Measurements from ENCODE around the gene SNX4. TPM values are rescaled to one million over a fixed set of nuclear protein-coding genes. Genes with fewer than 3 reads are reported as not detected.

The SNX4 gene
- total RNA-seq, 1 experiment from 2014 or later = 43.6 TPM

DNA sequence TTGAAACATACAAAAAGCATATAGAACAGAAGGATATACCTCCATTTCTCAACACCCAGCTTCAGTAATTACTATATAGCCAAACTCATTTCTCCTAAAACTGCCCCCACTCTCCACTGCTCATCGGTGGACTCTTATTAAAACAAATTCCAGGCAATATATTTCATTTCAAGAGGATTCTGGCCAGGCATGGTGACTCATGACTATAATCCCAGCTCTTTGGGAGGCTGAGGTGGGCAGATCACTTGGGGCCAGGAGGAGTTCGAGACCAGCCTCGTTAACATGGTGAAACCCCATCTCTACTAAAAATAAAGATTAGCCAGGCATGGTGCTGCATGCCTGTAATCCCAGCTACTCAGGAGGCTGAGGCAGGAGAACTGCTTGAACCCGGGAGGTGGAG, 40.9 kb downstream of the SNX4 start:
- Histone ChIP-seq H3K27me3 (replicated peaks; ENCODE audit: insufficient read depth, low read depth, low read length, poor library complexity) (no peaks in the 10 kb centered on the region), H3K27ac (ENCODE audit: low read depth, low read length, poor library complexity, severe bottlenecking) (no peak overlapping the region), H3K9me3 (ENCODE audit: low read depth, low read length, poor library complexity, severe bottlenecking) (no peaks in the 10 kb centered on the region), H3K4me1 (ENCODE audit: insufficient read depth, low read length, poor library complexity, severe bottlenecking) (no peaks in the 10 kb centered on the region), H3K36me3 (ENCODE audit: insufficient read depth, low read length, poor library complexity, severe bottlenecking) (peaks cover 19% of the 10 kb centered on the region), H3K4me3 (ENCODE audit: low read depth, low read length, poor library complexity, severe bottlenecking) (no peak overlapping the region)
- CTCF ChIA-PET = no interaction called here
- TF ChIP-seq, protein P1, sequence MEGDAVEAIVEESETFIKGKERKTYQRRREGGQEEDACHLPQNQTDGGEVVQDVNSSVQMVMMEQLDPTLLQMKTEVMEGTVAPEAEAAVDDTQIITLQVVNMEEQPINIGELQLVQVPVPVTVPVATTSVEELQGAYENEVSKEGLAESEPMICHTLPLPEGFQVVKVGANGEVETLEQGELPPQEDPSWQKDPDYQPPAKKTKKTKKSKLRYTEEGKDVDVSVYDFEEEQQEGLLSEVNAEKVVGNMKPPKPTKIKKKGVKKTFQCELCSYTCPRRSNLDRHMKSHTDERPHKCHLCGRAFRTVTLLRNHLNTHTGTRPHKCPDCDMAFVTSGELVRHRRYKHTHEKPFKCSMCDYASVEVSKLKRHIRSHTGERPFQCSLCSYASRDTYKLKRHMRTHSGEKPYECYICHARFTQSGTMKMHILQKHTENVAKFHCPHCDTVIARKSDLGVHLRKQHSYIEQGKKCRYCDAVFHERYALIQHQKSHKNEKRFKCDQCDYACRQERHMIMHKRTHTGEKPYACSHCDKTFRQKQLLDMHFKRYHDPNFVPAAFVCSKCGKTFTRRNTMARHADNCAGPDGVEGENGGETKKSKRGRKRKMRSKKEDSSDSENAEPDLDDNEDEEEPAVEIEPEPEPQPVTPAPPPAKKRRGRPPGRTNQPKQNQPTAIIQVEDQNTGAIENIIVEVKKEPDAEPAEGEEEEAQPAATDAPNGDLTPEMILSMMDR (conservative IDR thresholded peaks at IDR 0.05; ENCODE audit: low read depth, low read length) = no peak
- TF ChIP-seq EZH2 (IDR thresholded peaks at IDR 0.05; ENCODE audit: borderline replicate concordance, low read depth, low read length, poor library complexity, severe bottlenecking) = no peak
- intact Hi-C loops (cut with micrococcal nuclease; ENCODE audit: unreplicated experiment) = no loop called here
- POLR2A ChIA-PET (ENCODE audit: low non-redundant PET) = no interaction called here
- no peak for DNase-seq (ENCODE audit: low spot score)
- no TSS peak for BruUV-seq (replicated peaks)

DNA sequence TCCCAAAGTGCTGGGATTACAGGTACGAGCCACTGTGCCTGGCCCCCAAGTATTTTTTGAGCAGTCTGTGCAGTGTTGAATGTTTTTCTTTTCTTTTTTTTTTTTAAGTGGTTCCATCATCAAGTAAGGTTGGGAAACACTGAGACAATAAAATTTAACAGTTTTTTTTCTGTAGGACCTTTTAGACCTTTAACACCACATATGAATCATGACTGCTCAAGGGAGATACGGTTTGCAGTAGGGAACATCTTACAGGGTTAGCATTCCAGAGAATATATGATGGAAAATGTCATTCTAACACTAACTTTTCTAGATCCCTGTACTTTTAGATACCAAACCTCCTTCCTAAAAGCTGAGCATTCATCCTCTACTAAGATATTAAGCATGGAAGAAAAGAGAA, 41.7 kb downstream of the SNX4 start:
- peaks cover 21% of the 10 kb centered on the region for H3K36me3 ChIP-seq (ENCODE audit: insufficient read depth, low read length, poor library complexity, severe bottlenecking)
- intact Hi-C loops (cut with micrococcal nuclease; ENCODE audit: unreplicated experiment) = no loop called here
- no peak overlapping the region for H3K27ac ChIP-seq (ENCODE audit: low read depth, low read length, poor library complexity, severe bottlenecking)
- TF ChIP-seq EZH2 (IDR thresholded peaks at IDR 0.05; ENCODE audit: borderline replicate concordance, low read depth, low read length, poor library complexity, severe bottlenecking) = no peak
- TF ChIP-seq, protein P1 (conservative IDR thresholded peaks at IDR 0.05; ENCODE audit: low read depth, low read length) = no peak
- DNase-seq (ENCODE audit: low spot score) = no peak
- H3K9me3 ChIP-seq (ENCODE audit: low read depth, low read length, poor library complexity, severe bottlenecking) = no peaks in the 10 kb centered on the region
- POLR2A ChIA-PET (ENCODE audit: low non-redundant PET) = no interaction called here
- no peaks in the 10 kb centered on the region for H3K4me1 ChIP-seq (ENCODE audit: insufficient read depth, low read length, poor library complexity, severe bottlenecking)
- CTCF ChIA-PET = no interaction called here
- H3K4me3 ChIP-seq (ENCODE audit: low read depth, low read length, poor library complexity, severe bottlenecking) = no peak overlapping the region
- H3K27me3 ChIP-seq (replicated peaks; ENCODE audit: insufficient read depth, low read depth, low read length, poor library complexity) = no peaks in the 10 kb centered on the region
- no TSS peak for BruUV-seq (replicated peaks)

DNA sequence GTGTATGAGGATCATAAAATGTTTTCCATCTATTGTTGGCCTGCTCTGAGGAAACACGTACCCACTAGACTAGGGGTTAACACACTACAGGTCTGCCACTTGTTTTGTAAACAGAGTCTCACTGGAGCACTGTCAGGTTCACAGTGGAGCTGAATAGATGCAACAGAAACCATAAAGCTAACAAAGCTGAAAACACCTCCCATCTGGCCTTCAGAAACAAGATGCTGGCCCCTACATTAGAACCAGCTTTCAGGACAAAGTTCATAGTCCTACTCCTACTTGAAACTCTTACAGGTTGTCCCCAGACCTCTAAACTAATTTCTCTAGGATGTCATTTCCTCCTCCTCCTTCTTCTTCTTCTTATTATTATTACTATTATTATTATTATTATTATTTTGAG, 42.3 kb downstream of the SNX4 start:
- H3K36me3 ChIP-seq (ENCODE audit: insufficient read depth, low read length, poor library complexity, severe bottlenecking) = peaks cover 21% of the 10 kb centered on the region
- H3K9me3 ChIP-seq (ENCODE audit: low read depth, low read length, poor library complexity, severe bottlenecking) = no peaks in the 10 kb centered on the region
- no peak for TF ChIP-seq EZH2 (IDR thresholded peaks at IDR 0.05; ENCODE audit: borderline replicate concordance, low read depth, low read length, poor library complexity, severe bottlenecking)
- TF ChIP-seq, protein P1 (conservative IDR thresholded peaks at IDR 0.05; ENCODE audit: low read depth, low read length) = no peak
- intact Hi-C loops (cut with micrococcal nuclease; ENCODE audit: unreplicated experiment) = no loop called here
- H3K27me3 ChIP-seq (replicated peaks; ENCODE audit: insufficient read depth, low read depth, low read length, poor library complexity) = no peaks in the 10 kb centered on the region
- H3K27ac ChIP-seq (ENCODE audit: low read depth, low read length, poor library complexity, severe bottlenecking) = no peak overlapping the region
- POLR2A ChIA-PET (ENCODE audit: low non-redundant PET) = no interaction called here
- CTCF ChIA-PET = no interaction called here
- no TSS peak for BruUV-seq (replicated peaks)
- H3K4me1 ChIP-seq (ENCODE audit: insufficient read depth, low read length, poor library complexity, severe bottlenecking) = no peaks in the 10 kb centered on the region
- DNase-seq (ENCODE audit: low spot score) = no peak
- no peak overlapping the region for H3K4me3 ChIP-seq (ENCODE audit: low read depth, low read length, poor library complexity, severe bottlenecking)
